Mucosa of rectum (tissue), 2 donors: ENCODE measurements around the gene MYBBP1A.
A peak's percentile ranks its signal among the peaks of the same experiment; 100 is the strongest.

Experiments
- H3K27ac ChIP-seq, 2 donors: one replicate each; pipeline ENCODE4 v1.7.0; 2013; ENCODE audit warnings: inconsistent platforms in 2 of 2, low read depth in 2 of 2, low read length in 2 of 2
- H3K27me3 ChIP-seq, 2 donors: one replicate each; pipeline ENCODE4 v1.7.0; 2013; ENCODE audit warnings: low read length in 2 of 2; ENCODE audit not compliant: control insufficient read depth in 2 of 2, insufficient read depth in 2 of 2
- H3K36me3 ChIP-seq, 2 donors: one replicate each; pipeline ENCODE4 v1.7.0; 2013; ENCODE audit warnings: low read length in 2 of 2; ENCODE audit not compliant: control insufficient read depth in 2 of 2, insufficient read depth in 2 of 2
- H3K4me1 ChIP-seq, 2 donors: one replicate each; pipeline ENCODE4 v1.7.0; 2013; ENCODE audit warnings: low read length in 2 of 2, mild to moderate bottlenecking in 1 of 2; ENCODE audit not compliant: control insufficient read depth in 2 of 2, insufficient read depth in 2 of 2
- H3K4me3 ChIP-seq, 2 donors: one replicate each; pipeline ENCODE4 v1.7.0; 2013; ENCODE audit warnings: low read length in 2 of 2
- H3K9ac ChIP-seq, 2 donors: one replicate each; pipeline ENCODE4 v1.7.0; 2013; ENCODE audit warnings: low read length in 2 of 2, low read depth in 1 of 2, mild to moderate bottlenecking in 1 of 2
- H3K9me3 ChIP-seq, 2 donors: one replicate each; pipeline ENCODE4 v1.7.0; 2013; ENCODE audit warnings: low read length in 2 of 2; ENCODE audit not compliant: control insufficient read depth in 2 of 2
- donor health status: healthy.
- donor health status: Normal muscosa, but diverticular disease.

MYBBP1A gene

DNA sequence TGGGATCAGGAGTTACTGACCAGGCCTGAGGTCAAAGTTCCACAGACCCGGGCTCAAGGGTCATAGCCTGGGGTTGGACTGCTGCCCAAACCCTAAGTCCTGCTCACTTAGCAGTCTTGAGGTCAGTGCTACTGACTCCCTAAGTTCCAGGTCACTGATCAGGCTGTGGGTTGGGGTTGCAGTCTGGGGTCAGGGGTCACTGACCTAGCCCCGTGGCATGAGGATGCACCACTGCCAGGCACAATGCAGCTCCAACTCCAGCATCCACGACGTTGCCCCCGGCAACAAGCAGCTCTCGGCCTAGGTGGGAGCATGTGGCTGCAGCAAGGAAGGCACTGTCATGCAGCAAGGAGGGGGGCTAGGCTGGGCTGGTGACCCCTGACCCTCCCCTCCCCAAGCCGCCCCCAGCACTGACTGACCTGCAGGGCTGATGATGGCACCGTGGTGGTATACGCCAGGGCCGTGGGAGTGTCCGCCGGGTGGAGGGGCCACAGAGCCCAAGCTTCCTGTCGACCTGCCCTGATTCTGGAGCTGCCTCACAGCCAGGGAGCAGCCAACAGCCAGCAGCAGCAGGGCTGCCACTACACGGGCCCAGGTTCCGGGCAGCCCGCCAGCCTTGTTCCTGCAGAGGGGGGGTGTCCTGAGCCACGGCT is 4.1 kb upstream of the MYBBP1A start:
- Histone ChIP-seq H3K36me3 (peaks cover 4 to 7% of the 10 kb centered on the region in 2 donors), H3K9ac (peak overlapping the region; percentile 85 to 90), H3K4me1 (peaks cover 46 to 48% of the 10 kb centered on the region in 2 donors), H3K4me3 (peak overlapping the region; percentile 80 to 82), H3K9me3 (no peaks in the 10 kb centered on the region), H3K27ac (peak overlapping the region; percentile 88 to 90), H3K27me3 (no peaks in the 10 kb centered on the region)

DNA sequence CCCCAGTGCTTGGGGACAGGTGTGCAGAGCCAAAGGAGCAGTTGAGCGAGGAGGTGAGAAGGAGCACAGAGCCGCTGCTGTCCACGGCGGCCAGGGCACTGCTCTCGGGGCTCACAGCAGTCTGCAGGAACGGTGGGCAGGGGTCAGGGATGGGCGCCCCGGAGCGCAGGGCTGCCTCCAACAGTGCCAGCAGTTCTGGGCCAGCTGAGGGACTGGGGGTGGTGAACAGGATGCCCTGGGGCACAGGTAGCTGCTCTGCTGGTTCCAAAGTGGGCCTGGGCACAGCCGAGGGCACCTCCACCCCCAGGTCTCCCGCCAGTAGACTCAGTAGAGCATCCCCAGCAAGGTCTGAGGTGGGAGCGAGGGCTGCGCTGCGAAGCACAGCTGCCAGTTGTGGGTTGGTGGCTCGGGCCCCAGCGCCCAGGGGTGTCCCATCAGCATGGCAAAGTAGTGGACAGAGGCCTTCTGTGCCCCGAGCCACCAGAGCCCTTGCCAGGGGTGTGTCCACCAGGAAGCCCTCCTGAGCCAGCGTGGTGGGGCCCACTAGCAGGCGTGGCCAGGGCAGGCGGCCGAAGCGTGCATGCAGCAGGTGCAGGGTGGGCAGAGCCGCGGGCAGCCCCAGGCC is 3.3 kb upstream of the MYBBP1A start:
- Histone ChIP-seq H3K27ac (no peak overlapping the region), H3K4me1 (peaks cover 53 to 54% of the 10 kb centered on the region in 2 donors), H3K4me3 (peak overlapping the region in 1 of 2 donors; percentile 82), H3K9me3 (no peaks in the 10 kb centered on the region), H3K27me3 (no peaks in the 10 kb centered on the region), H3K36me3 (peaks cover 6 to 9% of the 10 kb centered on the region in 2 donors), H3K9ac (peak overlapping the region in 1 of 2 donors; percentile 90)

DNA sequence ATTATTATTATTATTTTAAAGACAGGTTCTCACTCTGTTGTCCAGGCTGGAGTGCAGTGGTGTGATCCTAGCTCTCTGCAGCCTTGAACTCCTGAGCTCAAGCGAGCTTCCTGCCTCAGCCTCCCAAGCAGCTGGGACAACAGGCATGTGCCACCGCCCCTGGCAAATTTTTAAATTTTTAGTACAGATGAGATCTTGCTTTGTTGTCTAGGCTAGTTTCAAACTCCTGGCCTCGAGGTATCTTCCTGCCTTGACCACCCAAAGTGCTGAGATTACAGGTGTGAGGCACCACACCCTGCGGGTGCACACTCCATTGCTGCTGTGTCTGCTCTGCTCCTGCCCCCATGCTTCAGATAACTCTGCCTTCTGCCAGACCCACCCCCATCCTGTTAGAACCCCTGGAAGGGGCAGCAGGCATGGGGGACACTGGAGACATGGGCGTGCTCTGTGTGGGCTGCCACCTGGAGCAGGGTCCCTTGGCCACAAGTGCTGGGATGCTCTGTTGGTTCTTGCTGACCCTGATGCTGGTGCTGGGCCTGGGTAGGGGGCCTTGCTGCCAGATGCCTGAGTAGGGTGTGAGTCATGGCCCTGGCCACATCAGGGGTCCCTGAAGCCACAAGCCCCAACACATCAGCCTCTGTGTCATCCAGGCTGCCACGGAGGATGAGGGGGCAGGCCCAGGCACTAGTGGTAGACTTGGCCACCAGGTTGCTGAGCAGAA is 2.6 kb upstream of the MYBBP1A start:
- Histone ChIP-seq H3K4me1 (peaks cover 50 to 54% of the 10 kb centered on the region in 2 donors), H3K27ac (no peak overlapping the region), H3K9me3 (no peaks in the 10 kb centered on the region), H3K9ac (no peak overlapping the region), H3K27me3 (no peaks in the 10 kb centered on the region), H3K4me3 (no peak overlapping the region), H3K36me3 (peaks cover 9 to 13% of the 10 kb centered on the region in 2 donors)

DNA sequence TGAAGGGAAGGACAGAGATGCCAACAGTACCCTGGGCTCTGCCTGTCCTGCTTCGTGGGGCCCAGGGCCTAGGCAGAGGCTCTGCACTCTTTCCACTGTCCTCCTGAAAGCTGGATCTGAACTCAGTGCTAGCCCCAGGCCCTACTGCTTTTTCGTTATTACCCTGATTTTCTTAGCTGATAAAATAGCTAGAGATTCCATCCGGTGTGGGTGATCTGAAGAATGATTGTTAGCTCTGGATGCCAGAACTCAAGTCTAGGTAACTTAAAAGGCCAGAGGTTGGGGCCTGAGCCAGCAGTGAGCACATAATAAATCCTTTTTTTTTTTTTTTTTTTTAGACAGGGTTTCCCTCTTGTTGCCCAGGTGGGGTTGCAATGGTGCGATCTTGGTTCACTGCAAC is 1.8 kb upstream of the MYBBP1A start:
- Histone ChIP-seq H3K9ac (no peak overlapping the region), H3K4me3 (no peak overlapping the region), H3K36me3 (peaks cover 14 to 18% of the 10 kb centered on the region in 2 donors), H3K9me3 (no peaks in the 10 kb centered on the region), H3K27me3 (no peaks in the 10 kb centered on the region), H3K27ac (no peak overlapping the region), H3K4me1 (peaks cover 44 to 47% of the 10 kb centered on the region in 2 donors)

DNA sequence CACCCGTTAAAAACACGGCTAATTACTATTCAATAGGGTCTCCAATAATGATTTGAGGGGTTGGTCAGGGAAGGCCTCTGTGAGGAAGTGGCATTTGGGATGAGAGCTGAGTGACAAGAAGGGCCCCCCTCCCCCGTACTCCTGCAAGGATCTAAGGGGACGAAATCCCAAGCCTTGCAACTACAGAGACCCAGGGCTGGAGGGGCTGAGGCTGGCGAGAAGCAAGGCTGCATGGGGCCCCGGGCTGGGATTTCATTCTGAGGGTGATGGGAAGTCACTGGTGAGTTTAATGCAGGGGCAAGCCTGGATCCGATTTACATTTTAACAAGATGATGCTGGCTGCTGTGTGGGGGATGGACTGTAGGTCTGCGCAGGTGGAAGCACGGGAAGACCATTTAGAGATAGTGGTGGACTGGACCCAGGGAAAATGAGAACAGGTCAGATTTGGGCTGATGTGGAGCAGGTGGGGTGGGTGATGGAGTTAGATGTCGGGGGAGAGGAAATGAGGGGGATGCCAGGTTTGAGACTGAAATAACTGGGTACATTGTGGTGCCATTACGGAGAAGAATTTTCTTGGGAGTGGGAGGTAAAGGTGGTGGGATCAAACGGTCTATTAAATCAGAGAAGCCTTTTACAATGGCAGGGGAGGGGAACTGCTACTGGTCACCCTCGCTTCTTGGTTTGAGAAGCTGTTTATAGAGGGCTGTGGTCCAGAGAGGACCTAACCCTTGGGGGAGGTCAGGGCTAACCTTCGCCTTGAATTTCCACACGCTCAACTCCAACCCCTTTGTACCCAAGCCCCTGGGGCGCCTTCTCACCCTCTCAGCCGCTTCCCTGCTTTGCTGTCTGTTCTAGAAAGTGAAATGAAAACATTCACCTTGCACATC is 932 bp upstream of the MYBBP1A start:
- H3K27ac ChIP-seq, result peak overlapping the region; percentile 75 to 84
- H3K27me3 ChIP-seq, result no peaks in the 10 kb centered on the region
- peak overlapping the region; percentile 83 to 91 for H3K4me3 ChIP-seq
- peak overlapping the region; percentile 59 to 77 for H3K9ac ChIP-seq
- no peaks in the 10 kb centered on the region for H3K9me3 ChIP-seq
- peaks cover 36 to 41% of the 10 kb centered on the region in 2 donors for H3K4me1 ChIP-seq
- H3K36me3 ChIP-seq, result peaks cover 20 to 24% of the 10 kb centered on the region in 2 donors

DNA sequence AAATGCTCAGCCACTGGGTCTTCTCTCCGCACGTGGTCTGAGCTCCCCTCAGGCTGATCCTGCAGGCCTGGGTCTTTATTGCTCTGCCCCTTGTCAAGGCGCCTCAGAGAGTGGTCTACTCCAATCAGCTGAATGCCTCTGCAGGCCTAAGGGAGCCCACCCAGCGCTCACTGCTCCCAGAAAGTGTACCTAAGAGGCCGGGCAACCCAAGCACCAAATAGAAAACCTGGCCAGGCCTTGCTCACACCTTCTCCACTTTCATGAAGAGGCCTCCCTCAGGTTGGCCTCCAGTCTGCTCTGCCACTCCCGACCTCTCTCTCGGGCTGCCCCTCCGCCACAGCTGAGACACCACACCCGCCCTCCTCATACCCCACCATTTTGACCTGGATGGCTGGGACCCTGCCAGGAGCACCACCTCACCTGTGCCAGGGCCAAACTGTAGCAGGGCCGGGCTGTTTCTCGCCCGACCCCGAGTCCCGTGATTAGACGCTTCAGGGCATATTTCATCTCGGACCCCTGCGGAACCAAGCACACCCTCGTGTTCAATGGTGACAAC is 665 bp downstream of the MYBBP1A start:
- H3K4me1 ChIP-seq, result peaks cover 30 to 34% of the 10 kb centered on the region in 2 donors
- H3K27me3 ChIP-seq, result no peaks in the 10 kb centered on the region
- H3K9ac ChIP-seq, result peak overlapping the region; percentile 59 to 60
- no peak overlapping the region for H3K27ac ChIP-seq
- H3K36me3 ChIP-seq, result peaks cover 34 to 37% of the 10 kb centered on the region in 2 donors
- H3K9me3 ChIP-seq, result no peaks in the 10 kb centered on the region
- peak overlapping the region; percentile 83 to 91 for H3K4me3 ChIP-seq

DNA sequence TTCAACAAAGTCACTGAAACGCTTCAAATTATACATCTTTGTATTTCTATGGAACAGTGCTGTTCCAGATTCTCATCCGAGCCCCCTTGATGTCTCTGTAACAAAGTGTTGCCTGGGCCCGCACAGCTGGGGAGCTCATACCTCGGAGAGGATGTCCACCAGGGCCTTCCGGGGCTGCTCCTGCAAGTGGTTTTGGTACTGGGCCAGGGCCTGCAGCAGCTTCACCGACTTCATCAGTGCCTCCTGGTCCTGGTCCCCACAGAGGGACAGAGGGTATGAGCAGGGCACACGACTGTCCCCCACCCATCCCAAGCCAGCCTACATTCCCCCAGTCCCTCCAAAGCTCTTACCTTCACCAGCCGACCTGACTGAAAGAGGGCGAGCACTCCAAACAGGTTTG is 1.5 kb downstream of the MYBBP1A start:
- H3K9me3 ChIP-seq, result no peaks in the 10 kb centered on the region
- peak overlapping the region in 1 of 2 donors; percentile 83 for H3K4me3 ChIP-seq
- peaks cover 41 to 43% of the 10 kb centered on the region in 2 donors for H3K36me3 ChIP-seq
- peaks cover 23 to 27% of the 10 kb centered on the region in 2 donors for H3K4me1 ChIP-seq
- no peak overlapping the region for H3K9ac ChIP-seq
- no peak overlapping the region for H3K27ac ChIP-seq
- no peaks in the 10 kb centered on the region for H3K27me3 ChIP-seq

DNA sequence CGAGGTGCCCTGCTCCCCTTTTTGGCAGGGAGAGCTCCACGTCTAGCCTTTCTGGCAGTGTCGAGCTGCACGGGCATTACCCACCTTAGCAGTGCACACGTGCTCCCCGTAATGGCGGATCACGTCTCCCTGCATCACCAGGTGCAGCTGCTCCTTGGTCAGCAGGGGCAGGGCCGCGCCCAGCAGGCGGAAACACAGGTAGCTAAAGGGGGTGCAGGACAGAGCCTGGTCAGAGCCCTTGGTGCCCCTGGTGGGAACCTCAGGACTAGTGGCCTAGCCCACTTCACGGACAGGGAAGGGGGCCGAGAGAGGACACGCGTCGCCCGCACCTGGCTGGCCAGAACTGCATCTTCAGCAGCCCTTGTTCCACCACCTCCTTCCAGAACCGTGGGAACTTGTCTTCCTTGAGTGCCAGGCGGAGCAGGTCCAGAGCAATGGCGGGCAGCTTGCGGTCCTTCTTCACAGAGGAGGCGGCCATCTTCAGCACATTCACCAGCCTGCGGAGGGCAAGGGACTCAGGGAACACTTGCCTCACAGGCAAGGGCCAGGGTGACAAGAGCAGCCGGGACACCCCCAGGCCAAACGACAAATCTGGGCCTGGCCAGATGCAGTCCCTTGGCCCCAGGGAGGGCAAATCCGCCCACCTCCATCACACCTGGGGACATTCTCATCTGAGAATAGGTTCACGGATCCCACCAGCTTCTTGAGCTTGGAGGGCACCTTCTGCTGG is 3.2 kb downstream of the MYBBP1A start:
- H3K9ac ChIP-seq, result no peak overlapping the region
- no peak overlapping the region for H3K27ac ChIP-seq
- no peak overlapping the region for H3K4me3 ChIP-seq
- peaks cover 52 to 54% of the 10 kb centered on the region in 2 donors for H3K36me3 ChIP-seq
- no peaks in the 10 kb centered on the region for H3K9me3 ChIP-seq
- H3K27me3 ChIP-seq, result no peaks in the 10 kb centered on the region
- H3K4me1 ChIP-seq, result peaks cover 22 to 25% of the 10 kb centered on the region in 2 donors

DNA sequence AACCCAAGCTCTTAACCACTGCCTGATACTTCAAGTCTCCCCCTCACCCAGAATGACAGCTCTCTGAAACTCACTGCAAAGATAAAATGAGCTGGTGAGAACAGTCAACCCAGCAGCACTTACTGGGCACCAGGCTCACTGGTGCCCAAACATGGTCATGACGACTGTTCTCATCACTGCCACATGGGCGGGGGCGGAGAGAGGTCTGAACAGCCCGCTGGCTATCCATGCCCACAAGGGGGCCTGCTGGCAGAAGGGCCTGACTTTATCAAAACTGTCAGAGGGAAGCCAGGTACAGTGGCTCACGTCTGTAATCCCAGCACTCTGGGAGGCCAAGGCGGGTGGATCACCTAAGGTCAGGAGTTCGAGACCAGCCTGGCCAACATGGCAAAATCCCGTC is 4.0 kb downstream of the MYBBP1A start:
- Histone ChIP-seq H3K4me1 (peaks cover 21 to 22% of the 10 kb centered on the region in 2 donors), H3K9me3 (no peaks in the 10 kb centered on the region), H3K36me3 (peaks cover 52 to 61% of the 10 kb centered on the region in 2 donors), H3K4me3 (no peak overlapping the region), H3K27ac (no peak overlapping the region), H3K9ac (no peak overlapping the region), H3K27me3 (no peaks in the 10 kb centered on the region)
